Upper lobe of left lung (tissue), 4 donors: ENCODE measurements around the gene FAM53B.

ENCODE experiments used
- EP300 ChIP-seq, 4 donors: sonication (generic); formaldehyde crosslinking; IDR thresholded peaks; one replicate each; pipeline ENCODE4 v1.5.1; 2017; ENCODE audit warnings: antibody characterized with exemption in 4 of 4, control low read depth in 2 of 4
- POLR2A ChIP-seq, 4 donors: fragments of 450-650 bp; IDR thresholded peaks; one replicate each; pipeline ENCODE4 v1.5.1; 2016 to 2017; ENCODE audit warnings: antibody characterized with exemption in 4 of 4, mild to moderate bottlenecking in 2 of 4
- POLR2AphosphoS5 ChIP-seq, 2 donors: sonication (generic); formaldehyde crosslinking; IDR thresholded peaks; one replicate each; pipeline ENCODE4 v1.5.1; 2017; ENCODE audit warnings: antibody characterized with exemption in 2 of 2
- TF ChIP-seq, protein P1 (sequence below), 6 experiments: fragments of 450-650 bp in 4 of 6; fragments of 200-600 bp in 2 of 6; sonication (generic) in 2 of 6; IDR thresholded peaks; one replicate each; pipeline ENCODE4 v1.5.1; 2016 to 2019; ENCODE audit warnings: antibody characterized with exemption in 6 of 6

DNA sequence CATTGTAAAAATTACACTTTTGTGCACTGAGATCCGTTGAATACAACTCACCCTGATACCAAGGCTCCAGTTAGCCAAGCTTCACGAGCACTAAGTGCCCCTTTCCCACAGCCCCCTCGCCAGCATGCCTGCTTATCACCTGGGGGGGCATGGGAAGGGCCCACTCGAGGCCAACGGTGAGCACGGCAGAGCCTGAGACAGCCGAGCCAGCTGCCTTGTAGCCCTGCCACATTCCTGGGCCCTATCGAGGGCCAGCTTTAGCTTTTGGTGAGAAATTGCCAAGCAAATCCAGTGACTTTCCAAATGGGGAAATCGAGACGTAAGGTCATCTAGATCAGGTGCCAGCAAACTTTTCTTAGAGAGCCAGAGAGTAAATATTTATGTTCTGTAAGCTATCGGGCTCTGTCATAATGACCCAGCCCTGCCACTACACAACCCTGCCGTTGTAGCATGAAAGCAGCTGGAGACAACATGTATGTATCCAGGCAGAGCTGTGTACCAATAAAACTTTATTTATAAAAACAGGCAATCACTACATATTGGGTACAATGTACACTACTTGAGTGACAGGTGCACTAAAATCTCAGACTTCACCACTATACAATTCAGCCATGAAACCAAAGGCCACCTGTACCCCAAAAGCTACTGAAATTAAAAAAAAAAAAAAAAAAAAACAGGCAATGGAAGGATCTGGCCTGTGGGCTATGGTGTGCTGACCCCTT is 83.6 kb downstream of the FAM53B start:
- TF ChIP-seq POLR2AphosphoS5 (IDR thresholded peaks at IDR 0.05): peak in 1 of 2 donors; percentile 7
- TF ChIP-seq, protein P1, sequence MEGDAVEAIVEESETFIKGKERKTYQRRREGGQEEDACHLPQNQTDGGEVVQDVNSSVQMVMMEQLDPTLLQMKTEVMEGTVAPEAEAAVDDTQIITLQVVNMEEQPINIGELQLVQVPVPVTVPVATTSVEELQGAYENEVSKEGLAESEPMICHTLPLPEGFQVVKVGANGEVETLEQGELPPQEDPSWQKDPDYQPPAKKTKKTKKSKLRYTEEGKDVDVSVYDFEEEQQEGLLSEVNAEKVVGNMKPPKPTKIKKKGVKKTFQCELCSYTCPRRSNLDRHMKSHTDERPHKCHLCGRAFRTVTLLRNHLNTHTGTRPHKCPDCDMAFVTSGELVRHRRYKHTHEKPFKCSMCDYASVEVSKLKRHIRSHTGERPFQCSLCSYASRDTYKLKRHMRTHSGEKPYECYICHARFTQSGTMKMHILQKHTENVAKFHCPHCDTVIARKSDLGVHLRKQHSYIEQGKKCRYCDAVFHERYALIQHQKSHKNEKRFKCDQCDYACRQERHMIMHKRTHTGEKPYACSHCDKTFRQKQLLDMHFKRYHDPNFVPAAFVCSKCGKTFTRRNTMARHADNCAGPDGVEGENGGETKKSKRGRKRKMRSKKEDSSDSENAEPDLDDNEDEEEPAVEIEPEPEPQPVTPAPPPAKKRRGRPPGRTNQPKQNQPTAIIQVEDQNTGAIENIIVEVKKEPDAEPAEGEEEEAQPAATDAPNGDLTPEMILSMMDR (IDR thresholded peaks at IDR 0.05): no peak
- TF ChIP-seq EP300 (IDR thresholded peaks at IDR 0.05): no peak
- TF ChIP-seq POLR2A (IDR thresholded peaks at IDR 0.05): no peak
